Fibroblast of gingiva (primary cell): ENCODE measurements around the gene FAM13A.
A peak's percentile ranks its signal among the peaks of the same experiment; 100 is the strongest.

ENCODE experiments used
- DNase-seq: peaks from one replicate; pipeline ENCODE4 v3.0.0-alpha.2; 2011; ENCODE audit warnings: low read depth

FAM13A gene

DNA sequence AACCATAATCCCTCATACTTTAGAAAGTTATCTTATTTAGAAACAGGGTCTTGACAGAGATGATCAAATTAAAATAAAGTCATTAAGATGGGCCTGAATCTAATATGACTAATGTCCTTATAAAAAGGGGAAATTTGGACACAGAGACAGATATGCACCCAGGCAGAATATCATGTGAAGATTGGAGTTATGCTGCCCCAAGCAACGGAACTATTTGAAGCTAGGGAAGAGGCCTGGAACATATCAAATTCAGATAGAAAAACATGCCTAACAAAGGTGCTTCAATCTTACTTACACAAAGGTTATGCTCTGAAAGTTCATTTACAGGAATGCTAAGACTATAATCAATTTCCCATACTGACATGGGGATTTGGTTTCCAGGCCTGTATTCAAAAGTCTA is 246.7 kb downstream of the FAM13A start:
- DNase-seq = no peak

DNA sequence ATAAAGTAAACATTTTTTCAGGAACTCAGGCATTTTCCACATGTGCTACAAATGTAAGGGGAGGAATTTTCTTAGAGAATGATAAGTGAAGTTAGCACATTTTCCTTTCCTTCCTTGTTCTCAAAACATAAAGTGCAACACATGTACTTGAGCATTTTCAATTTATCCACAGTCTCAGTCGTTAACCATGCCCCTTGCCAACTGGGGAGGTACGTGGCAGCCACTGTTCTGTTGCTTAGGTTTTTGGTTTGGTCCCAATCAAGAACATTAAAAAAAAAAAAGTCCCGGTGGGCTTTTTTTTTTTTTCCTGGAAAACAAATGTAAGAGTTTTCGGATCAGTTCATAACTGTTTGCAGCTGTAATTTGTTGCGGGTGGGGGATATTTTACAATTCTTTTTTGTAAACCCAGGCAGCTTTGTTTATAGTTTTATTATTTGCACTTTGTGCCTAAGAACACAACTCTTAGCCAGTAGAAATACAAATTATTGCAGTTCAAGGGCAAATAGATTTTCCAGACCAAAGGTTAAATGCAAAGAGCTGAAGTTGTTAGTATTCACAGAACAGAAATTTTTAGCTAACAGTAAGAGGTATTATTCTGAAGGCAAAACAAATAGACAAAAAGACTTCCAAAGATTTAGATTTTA is 247.3 kb downstream of the FAM13A start:
- DNase-seq = peak; percentile 53

DNA sequence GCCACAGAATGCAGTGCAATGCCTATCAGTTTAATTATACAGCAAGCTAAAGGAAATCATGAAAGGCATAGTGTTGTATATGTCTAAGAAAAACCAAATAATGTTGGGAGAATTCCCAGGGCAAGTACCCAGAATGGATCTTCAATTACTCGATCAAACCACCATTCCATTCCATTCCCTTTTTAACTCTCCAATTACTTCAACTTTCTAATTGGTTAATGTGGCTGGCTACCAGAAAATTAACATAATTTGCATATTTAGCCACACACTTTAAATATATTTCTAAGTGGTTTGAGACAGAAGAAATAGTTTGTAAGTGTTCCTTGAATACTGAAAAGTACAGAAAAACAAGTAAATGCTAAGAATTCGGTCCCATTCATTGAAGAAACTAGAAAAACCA is 247.9 kb downstream of the FAM13A start:
- no peak for DNase-seq

DNA sequence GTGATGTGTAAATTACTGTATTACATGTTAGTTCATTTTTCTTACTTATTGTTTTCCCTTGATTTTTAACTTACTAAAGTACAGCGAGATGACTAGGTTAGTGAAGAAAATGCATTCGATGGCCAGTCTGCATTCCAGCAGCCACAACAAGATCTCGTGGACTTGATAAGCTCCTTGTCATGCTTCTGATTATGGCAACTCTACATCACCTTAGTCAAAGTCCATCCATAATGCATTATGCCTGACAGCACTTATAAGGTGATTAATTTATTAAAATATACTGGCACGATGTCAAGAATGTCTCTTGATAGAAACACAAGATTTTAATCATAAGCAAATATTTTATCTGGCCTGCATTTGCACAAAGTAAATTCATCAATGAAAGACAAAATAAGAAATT is 249.5 kb downstream of the FAM13A start:
- no peak for DNase-seq

DNA sequence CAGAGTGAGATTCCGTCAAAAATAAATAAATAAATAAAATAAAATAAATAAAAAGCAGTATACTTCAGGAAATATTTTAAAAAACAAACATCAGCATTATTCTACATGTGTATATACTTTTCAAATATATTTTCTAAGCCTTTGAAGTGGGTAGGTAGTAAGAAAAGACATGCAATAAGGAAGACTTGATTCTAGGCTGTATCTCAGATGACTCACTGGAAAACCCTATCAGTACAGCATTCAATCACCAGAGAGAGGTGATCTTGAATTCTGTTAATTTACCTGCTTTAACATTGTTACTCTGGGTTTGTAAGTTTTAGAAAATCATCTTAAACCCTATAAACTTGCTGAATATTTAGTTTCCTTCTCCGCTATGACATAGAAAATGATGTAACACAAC is 252.8 kb downstream of the FAM13A start:
- no peak for DNase-seq

DNA sequence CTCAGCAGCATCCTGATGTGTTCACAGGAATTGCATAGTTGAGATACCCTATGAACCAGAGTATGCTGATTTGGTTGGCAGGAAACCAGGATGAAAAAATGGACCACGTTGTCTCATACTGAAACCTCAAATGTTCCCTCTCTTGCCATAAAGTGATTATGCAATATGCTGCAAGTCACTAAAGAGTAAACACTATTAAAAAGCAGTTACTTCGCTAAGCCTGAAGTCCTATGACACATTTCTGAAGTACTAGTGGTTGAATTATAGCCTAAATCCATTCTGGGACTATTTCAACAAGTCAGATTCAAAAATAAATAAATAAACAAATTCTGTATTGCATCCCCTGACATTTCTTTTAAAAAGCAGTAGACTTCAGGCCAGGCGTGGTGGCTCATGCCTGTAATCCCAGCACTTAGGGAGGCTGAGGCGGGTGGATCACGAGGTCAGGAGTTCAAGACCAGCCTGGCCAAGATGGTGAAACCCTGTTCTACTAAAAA is 253.3 kb downstream of the FAM13A start:
- DNase-seq = peak; percentile 97

DNA sequence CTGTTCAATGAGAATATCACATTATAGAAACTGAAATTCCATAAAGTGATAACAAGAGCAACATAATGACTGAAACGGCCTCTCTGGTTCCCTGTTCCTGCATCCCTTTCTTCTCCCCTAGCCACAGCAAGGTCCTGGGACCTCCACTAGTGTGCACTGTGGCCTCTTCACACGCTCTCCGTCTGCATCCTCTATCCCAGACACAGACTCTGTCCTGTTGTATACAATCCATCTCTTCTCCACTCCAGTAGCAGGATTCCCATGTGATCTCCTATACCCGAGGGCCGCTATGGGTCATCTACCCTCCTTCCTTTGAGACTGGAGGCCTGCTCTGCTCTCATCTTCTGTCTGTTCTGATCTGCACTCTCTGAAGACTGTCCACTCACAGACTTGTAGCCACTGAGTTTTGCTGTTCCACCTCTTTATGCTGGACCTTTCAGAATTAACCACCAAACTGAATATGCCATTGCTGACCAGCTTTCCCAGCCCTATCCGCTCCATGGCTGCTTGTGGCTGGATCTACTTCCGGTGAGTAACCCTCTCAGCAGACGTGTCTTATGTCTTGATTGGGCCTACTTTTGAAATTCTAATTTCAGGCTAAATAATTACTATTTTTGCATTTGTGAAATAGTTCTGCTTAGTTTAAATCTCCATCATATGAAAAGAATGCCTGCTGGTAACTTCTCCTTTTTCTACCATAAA is 254.2 kb downstream of the FAM13A start:
- DNase-seq = no peak

DNA sequence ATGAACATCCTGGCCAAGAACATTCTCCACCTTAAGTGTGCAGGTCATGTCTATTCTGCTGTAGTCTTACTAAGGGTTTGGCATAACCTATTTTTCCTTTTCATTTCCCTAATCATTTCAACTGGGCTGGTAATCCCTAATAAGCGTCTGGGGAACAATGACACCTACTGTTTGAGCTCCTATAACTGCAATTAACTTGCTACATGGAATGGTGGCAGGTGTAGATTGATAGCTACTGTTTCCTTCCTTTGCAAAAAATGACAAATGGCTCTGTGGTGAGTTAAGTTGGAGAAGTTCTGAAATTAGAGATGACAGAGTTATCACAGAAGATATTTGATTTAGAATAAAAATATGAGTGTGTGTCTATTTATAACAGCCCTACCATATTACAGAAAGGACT is 254.8 kb downstream of the FAM13A start:
- no peak for DNase-seq

DNA sequence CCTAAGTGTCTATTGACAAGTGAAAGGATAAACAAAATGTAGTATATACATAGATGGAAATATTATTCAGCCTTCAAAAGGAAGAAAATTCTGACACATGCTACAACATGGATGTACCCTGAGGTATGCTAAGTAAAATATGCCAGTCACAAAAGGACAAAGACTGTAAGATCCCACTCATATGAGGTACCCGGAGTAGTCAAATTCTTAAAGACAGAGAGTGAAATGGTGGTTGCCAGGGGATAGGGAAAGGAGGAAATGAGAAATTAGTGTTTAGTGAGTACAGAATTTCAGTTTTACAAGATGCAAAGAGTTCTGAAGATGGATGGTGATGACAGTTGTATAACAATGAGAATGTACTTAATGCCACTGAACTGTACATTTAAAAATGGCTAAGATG is 257.1 kb downstream of the FAM13A start:
- no peak for DNase-seq

DNA sequence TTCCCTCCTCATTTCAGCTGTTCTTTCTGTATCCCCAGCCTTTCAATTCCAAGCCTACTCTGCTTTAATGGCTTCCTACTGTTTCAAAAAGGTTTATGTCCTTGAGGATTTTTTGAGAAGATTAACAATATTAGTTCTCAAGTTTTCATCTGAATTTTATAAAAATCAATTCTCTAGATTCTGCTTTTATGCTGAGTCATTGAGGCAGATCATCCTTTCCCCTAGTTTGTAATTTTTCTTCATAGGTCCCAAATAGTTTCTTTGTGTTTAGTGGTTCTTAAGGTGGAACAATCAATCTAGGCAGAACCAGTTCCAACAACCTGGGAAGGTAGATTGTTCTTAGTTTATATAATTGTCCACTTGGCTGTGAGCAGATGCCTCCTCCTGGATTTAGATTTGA is 259.3 kb downstream of the FAM13A start:
- DNase-seq = no peak

DNA sequence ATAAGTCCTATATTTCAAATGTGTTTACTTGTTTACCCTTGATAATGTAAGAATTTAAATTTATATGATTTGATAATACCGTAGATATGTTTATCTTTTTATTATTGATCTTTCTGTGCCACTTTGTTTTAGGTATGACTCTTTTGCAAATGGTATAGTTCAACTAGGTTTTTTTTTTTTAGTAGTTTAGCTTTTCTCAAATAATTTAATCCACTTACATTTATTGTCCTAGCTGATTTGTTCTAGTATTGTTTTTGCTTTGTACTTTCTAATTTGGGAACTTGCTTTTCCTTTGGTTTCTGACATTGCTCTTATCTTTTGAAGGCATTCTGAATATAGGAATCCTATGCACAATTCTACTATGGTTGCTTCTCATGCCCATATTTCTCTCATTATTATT is 260.4 kb downstream of the FAM13A start:
- DNase-seq = no peak

DNA sequence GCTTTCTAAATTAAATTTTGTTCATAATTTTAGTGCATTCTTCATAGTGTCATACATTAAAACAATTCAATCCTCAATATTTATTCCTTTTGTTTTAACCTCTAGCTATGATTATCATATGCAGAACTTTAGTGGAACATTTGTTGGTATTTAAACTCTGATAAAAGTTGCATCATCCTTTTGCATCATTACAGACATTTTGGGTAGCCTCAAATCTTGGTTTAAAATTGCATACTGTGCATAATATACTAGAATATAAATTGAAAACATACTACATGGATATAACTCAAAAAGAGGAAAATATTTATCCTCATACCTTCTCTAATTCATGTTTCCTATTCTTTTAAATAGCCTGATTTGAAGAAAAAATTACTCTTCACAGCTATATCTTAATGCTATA is 262.0 kb downstream of the FAM13A start:
- no peak for DNase-seq

DNA sequence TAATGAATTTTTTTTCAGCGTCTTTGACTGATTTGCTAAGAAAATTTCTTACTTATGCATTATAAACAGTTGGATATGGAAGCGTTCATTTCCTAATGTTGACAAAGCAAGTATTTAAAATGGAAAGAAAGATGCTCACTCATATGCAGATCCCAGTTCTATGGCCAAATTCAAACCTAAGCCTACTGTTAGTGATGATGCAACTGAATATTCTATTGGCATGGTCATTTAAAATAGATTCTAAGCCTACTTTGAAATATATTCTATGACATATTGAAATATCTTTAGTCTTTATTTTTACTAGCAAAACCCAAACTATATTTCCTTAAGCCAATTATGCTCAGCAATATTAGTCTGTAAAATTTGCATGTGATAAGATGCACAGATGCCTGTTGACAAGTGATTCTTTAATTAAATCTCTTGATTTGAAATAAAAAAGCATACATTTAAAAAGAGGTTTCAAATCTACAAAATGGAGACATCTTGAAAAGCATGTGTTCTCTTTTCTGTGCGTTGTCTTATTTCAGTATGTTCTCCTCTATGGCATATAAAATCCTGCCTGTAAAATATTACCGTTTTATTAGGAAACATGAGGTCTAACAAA is 262.8 kb downstream of the FAM13A start:
- DNase-seq = no peak

DNA sequence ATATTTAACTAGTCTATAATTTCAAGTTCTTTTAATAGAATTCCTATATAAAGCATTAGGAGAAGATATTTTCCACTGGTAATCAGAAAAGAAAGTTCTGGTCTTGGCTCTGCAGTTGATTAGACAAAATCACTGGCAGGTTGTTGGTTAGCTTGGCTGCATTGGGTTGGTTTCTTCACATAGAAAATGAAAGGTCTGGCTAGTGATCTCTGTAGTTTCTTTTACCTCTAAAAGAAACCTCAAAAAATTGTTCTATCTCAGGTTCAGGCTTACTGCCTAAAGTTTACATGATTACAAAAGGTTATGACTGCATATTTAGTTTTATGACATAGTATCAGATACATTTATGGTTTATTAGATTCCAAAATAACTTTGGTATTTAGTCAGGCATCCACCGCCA is 263.5 kb downstream of the FAM13A start:
- no peak for DNase-seq

DNA sequence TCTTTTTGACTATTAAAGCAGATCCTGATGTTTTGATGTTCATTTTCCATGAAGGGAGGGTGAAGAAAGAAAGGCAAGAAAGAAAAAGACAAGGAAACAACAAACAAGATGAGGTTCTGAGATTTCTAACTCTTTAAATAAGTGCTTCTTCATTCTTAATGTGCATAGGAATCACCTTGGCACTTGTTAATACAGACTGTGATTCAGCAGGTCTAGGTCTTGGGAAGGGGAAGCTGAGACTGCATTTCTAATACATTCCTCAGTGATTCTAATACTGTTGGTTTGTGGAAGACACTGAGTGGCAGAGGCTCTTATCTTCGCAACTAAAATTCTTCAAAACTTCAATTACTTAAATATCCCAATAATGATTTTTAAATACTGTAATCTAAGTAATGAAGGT is 264.2 kb downstream of the FAM13A start:
- no peak for DNase-seq

DNA sequence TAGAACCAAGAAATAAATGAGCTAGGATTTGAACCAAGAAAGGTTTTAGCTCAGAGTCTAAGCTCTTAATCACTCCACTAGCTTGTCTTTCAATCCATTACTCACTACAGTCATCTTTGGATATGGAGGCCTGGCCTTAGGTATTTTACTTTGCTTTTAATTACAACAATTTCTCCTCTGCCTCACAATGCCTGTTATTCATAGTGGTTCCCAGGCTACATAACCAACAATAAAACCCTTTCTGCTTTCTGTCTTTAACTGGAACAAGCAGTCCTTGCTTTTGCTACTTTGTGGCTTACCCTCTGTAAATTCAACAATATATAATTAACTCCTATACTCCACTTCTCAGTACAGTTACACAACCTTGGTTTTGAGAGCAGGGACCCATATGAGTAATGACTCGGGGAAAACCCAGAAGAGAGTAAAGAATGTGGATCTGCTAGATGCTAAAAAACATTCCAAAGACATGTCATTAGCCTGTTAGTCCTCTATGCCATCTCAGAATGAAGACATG is 264.7 kb downstream of the FAM13A start:
- peak; percentile 80 for DNase-seq

DNA sequence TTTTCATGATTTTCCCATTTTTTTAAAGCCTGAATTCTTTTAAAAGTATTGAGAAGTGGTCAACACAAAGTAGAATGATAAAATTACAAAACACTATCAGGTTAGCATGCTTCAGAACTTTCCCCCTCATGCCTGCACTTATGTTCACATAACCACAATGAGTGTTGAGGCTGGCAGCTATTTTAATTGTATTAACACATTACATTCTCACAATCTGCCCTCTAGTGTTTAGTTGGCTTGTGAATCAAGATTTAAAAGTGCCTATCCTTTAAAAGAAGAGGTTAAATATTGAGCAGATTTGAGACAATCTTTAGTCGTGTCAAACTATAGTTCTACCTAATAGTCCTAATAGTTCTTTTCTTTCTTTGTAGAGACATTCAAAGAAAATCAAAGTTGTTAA is 265.7 kb downstream of the FAM13A start:
- peak; percentile 12 for DNase-seq

DNA sequence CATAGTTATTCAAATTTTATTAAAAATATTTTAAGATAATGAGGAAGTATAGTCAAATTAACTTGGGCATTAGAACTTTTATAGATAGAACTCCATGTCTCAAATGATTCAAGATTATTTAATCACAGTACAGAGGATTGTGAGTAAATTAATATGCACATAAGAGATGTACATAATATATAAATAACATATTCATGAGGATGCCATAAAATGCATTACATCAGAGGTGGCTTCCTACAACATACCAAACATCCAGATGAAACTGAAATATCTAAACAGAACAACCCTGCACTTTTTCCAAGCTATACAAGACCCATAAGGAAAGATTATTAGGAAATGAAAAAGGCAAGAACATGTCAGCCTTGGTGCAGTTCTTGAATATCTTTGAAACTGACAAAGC is 268.1 kb downstream of the FAM13A start:
- DNase-seq = no peak

DNA sequence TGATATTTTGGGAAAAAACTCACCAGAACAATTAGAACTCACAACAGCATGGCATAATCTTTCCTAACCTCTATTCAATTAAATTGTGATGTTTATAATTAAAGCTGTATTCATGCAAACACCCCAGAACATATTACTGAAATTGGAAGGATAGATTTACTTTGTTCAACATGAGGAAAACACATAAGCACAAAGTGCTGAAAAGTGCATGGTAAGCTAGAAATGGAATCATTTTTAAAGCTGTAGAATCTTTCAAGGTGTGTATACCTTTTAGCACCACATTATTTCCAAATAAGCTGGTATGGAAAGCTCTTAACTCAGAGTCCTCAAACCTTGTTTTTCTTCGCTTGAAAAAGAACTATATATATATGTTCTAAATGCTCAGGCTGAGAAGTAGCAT is 268.6 kb downstream of the FAM13A start:
- no peak for DNase-seq

DNA sequence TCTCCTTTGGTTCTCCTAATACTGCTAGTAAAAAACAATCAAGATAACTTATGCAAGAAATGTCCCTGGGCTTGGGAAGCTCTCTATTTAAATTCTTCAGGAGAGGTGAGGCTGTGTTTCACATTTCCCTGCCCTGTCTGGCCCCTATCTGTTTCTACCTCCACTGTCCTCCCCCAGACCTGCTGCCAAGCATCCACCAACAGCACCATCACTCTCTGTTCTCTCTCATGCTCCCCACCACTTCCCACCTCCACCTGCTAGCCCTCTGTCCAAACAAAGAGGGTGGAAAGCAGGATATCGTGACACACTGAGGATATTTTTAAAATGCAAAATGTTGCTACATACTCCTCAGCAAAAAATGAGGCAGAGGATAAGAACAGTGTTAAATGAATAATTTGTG is 271.0 kb downstream of the FAM13A start:
- DNase-seq = no peak

DNA sequence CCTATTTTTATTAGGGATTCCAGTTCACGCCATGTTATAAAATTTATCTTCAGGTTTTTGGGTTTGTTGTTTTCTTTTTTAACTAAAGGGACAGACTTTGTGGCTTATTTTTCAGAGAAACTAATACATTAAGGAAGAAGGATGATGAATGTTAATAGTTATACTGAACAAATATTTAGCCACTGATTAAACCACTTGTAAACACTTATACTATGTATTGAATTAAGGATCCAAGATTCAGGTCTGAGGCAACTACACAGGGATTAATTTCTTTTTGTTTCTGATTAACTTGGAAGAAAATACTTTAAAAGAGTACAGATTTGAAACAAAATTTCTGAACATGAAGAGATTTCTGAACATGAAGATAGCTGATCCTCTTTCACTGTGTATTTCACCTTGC is 276.6 kb downstream of the FAM13A start:
- no peak for DNase-seq

DNA sequence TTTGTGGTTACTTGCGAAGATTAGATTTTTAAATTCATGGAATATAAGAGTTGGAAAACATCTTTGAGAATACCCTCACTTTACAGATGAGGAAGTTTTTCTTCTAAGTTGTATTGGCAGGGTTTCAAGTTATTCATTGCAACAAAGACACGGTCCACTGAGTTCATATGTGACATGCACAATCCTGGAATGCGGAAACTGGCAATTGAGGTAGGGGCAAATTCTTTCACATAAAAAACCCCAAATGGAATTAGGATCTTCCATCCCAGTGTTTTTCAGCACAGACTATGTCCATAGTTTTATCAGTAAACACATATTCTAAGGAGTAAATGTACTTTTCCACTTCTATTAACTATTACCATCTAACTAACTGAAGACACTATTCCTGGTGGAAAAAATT is 277.6 kb downstream of the FAM13A start:
- DNase-seq = peak; percentile 65

DNA sequence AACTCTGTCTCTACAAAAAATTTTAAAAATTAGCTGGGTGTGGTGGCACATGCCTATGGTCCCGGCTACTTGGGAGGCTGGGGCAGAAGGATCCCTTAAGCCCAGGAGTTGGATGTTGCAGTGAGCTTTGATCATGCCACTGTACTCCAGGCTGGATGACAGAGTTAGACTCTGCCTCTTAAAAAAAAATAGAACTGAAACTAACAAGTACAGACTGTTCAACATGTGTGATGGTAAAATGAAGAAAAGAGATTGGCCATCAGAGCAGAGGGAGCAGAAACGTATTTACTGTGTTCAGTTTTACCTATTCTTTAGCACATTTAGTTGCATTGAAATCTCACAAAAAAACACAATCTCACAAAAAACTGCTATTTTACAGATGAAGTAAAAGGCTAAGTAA is 281.5 kb downstream of the FAM13A start:
- DNase-seq = no peak
